Measurements from ENCODE around the gene CCDC86.

The CCDC86 gene

DNA sequence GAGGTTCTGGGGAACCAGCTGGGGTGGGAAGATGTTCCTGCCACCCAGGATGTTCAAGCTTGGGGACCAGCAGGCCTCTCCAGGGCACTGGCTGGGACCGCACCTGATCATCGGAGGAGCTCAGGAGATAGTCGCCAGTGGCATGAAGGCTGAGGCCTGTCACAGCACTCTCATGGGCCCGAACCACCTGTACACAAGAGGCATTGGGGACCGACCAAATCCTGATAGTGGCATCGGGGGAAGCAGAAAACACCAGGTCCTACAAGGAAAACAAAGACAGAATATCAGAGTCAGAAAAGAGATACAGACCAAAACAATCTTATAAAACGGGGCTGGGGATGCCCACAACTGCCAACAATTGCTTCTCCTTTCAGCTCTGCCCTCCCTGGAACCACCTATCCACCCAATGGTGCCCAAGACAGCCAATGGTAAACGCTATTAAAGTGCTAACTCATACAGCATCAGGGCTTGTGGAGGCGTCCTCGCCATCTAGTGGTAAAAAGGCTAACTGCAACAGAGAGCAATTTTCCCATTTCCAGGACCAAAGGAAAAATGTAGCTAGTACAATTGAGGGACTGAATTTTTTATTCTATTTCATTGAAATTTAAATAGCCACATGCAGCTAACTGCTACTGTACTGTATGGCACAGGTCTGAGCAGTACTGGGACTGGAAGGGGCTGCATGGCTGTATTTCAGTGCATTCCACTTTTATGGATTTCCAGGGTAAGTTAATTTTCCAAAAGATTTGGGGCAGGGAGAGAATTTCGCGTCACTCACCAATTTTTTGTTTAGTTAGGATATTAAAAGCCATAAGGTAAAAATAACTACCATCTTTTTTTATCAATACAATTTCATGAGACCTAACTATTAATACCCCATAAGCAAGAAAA, 57.4 kb downstream of the CCDC86 start:
- DNase-seq: peak; percentile 48 to 60

DNA sequence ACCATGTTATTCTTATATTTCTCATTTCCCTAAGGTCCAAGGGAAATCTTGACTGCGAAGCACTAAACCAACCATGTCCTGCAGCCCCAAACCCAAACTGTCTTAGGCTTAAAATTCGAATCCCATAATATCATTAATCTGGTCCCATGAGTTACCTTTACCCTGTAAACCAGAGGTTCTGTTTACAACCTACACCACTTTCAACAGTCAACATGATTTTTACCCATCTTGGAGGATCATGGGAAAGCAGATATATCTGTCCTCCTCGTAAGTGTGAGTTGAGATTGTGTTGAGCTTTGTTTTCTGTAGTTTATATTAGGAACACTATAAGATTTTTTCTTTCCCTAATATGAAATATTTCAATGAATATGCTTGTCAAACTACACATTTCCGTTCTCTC, 58.1 kb downstream of the CCDC86 start:
- DNase-seq: no peak

Measured in CD4-positive, alpha-beta T cell treated with Interleukin-4 for 1 hour (primary cell).